IMR-90 (cell line): ENCODE measurements around the gene ACOXL.

Experiments used
- BHLHE40 ChIP-seq: fragments of 150-350 bp; IDR thresholded peaks from 2 replicates; pipeline ENCODE4 v1.6.1; 2016; ENCODE audit warnings: mild to moderate bottlenecking, low read depth, low read length
- CEBPB ChIP-seq: IDR thresholded peaks from 2 replicates; pipeline ENCODE4 v1.6.1; 2012; ENCODE audit warnings: low read depth, low read length, improper control_type of control experiment
- CHD1 ChIP-seq: IDR thresholded peaks from 2 replicates; pipeline ENCODE4 v1.6.1; 2012; ENCODE audit warnings: low read depth, low read length, improper control_type of control experiment
- CTCF ChIP-seq: conservative IDR thresholded peaks from 2 replicates; pipeline ENCODE4 v1.5.1; 2012; ENCODE audit warnings: mild to moderate bottlenecking, low read depth, low read length, improper control_type of control experiment
- FOS ChIP-seq: fragments of 150-350 bp; IDR thresholded peaks from 2 replicates; pipeline ENCODE4 v1.6.1; 2016; ENCODE audit warnings: low read depth, low read length
- MAZ ChIP-seq: IDR thresholded peaks from 2 replicates; pipeline ENCODE4 v1.6.1; 2012; ENCODE audit warnings: low read depth, mild to moderate bottlenecking, low read length, improper control_type of control experiment, moderate library complexity, borderline replicate concordance
- NFE2L2 ChIP-seq: fragments of 150-350 bp; IDR thresholded peaks from 2 replicates; pipeline ENCODE4 v1.6.1; 2016; ENCODE audit warnings: low read depth, mild to moderate bottlenecking, low read length
- POLR2A ChIP-seq: IDR thresholded peaks from 2 replicates; pipeline ENCODE4 v1.6.1; 2012; ENCODE audit warnings: mild to moderate bottlenecking, low read depth, low read length
- RFX5 ChIP-seq: IDR thresholded peaks from 2 replicates; pipeline ENCODE4 v1.8.0; 2012; ENCODE audit warnings: low read depth, mild to moderate bottlenecking, low read length, moderate library complexity
- SMC3 ChIP-seq: fragments of 150-350 bp; IDR thresholded peaks from 2 replicates; pipeline ENCODE4 v1.6.1; 2016; ENCODE audit warnings: low read depth, mild to moderate bottlenecking, antibody characterized with exemption, low read length, moderate library complexity

GRCh38 chr2:110903548-110903947 lies 171.2 kb downstream of the ACOXL start:
- TF ChIP-seq CTCF (no peak), RFX5 (no peak), POLR2A (no peak), CHD1 (no peak), NFE2L2 (no peak), CEBPB (no peak), BHLHE40 (no peak), SMC3 (no peak), MAZ (no peak), FOS (no peak)
